HTR-8/SVneo (cell line): ENCODE results near the gene CATSPERB.
"Not testable (repeated sequence)": the region's sequence is repeated elsewhere in the genome, so short reads cannot be mapped to it uniquely, and the experiment has no call there.

Experiments used
- DNase-seq: peaks from one replicate; pipeline ENCODE4 v3.0.0; 2011; ENCODE audit warnings: low spot score, mixed read lengths; ENCODE audit not compliant: insufficient read length
- FAIRE-seq: peaks from 2 replicates; lab custom pipeline; 2011; peaks lifted over from hg19 to GRCh38; lab: Jason Lieb, UNC

Gene CATSPERB

DNA sequence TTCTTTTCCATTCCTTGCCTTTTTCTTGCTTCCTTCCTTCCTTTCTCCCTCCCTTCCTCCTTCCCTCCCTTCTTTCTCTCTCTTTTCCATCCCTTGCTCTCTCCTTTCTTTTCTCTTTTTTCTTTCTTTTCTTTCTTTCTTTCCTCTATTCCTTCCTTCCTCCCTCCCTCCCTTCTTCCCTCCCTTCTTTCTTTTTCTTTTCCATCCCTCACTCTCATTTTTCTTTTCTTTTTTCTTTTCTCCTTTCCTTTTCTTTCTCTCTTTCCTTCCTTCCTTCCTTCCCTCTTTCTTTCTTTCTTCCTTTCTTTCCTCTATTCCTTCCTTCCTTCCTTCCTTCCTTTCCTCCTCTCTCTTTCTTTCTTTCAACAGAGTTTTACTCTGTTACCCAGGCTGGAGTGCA is 186.7 kb downstream of the CATSPERB start:
- FAIRE-seq (no peak), DNase-seq (no peak)

DNA sequence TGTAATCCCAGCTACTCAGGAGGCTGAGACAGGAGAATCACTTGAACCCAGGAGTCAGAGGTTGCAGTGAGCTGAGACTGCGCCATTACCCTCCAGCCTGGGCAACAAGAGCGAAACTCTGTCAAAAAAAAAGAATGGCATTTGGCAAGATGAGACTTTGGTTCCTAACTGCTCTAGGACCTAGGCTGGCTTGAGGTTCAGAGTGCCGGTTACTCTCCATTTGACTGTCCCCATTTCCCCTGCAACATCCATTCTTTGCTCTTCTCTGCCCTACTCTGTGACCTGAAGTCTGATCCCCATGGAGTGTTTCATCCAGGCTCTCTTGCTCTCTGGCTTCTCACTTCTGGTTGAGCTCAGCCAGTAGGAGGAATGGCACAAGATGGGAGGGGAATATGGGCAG is 195.6 kb downstream of the CATSPERB start:
- DNase-seq = no peak
- no peak for FAIRE-seq

DNA sequence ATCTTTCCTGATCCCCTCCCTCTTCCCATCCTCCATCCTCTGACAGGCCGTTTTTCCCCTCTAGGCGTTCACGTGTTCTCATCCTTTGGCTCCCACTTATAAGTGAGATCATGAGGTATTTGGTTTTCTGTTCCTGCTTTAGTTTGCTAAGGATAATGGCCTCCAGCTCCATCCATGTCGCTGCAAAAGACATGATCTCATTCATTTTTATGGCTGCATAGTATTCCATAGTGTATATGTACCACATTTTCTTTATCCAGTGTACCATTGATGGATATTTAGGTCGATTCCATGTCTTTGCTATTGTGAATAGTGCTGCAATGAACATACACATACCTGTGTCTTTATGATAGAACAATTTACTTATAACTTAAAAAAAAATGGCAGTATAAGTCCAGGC is 197.8 kb downstream of the CATSPERB start:
- DNase-seq, FAIRE-seq: not testable (repeated sequence)

DNA sequence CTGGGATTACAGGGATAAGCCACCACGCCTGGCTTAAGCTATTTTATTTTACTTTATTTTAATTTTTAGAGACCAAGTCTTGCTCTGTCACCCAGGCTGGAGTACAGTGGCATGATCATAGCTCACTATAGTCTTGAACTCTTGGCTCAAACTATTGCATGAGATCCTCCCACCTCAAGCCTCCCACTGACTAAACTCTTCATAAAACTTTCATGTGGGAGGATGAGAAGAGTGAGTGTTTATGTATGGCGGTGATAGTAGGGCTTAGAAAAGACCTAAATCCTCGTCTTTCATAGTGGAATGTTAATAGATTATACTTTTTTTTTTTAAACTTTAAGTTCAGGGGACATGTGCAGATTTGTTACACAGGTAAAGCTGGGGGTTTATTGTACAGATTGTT is 198.3 kb downstream of the CATSPERB start:
- no peak for FAIRE-seq
- no peak for DNase-seq
